Measurements from ENCODE around the gene EFEMP1.

DNA sequence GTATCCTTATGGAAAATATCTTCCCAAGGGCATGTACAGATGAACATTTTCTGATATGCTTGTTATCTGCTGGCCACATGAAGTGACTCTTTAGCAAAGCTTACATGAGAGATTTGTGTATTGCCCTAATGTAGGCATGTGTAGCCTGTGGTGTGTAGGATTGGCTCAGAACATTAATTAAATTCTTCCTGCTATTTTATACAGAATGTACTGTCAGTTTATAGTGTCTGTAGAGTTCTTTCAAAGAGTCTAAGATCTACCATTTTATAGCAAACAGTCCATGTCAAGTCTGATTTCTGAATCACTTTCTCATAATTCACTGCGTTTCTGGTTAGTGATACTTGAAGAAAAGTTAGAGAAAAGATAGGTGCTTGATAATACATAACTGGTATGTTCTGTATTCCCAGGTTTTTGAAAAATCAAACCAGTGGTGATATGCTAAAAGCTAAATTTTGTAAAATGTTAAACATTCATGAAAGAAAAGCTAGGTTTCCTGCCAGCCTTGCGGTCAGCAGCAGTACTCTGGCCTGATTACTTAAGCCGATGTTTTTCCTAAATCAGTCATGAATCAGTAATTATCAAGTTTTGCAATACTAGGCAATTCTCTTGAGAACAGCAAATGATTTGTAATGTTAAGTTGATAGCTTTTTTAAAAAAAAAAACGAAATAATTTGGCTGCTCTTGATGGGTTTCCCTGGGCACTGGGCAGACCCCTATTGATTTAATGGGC is 30.9 kb upstream of the EFEMP1 start:
- TF ChIP-seq POLR2A (IDR thresholded peaks at IDR 0.05; ENCODE audit: low read depth): no peak
- TF ChIP-seq, protein P1, sequence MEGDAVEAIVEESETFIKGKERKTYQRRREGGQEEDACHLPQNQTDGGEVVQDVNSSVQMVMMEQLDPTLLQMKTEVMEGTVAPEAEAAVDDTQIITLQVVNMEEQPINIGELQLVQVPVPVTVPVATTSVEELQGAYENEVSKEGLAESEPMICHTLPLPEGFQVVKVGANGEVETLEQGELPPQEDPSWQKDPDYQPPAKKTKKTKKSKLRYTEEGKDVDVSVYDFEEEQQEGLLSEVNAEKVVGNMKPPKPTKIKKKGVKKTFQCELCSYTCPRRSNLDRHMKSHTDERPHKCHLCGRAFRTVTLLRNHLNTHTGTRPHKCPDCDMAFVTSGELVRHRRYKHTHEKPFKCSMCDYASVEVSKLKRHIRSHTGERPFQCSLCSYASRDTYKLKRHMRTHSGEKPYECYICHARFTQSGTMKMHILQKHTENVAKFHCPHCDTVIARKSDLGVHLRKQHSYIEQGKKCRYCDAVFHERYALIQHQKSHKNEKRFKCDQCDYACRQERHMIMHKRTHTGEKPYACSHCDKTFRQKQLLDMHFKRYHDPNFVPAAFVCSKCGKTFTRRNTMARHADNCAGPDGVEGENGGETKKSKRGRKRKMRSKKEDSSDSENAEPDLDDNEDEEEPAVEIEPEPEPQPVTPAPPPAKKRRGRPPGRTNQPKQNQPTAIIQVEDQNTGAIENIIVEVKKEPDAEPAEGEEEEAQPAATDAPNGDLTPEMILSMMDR (IDR thresholded peaks at IDR 0.05): no peak
- no peak for TF ChIP-seq POLR2AphosphoS5 (IDR thresholded peaks at IDR 0.05)
- TF ChIP-seq EP300 (IDR thresholded peaks at IDR 0.05): no peak
